ENCODE data around the gene DTD1.

Gene DTD1

GRCh38 chr20:18801516-18801915 lies 213.7 kb downstream of the DTD1 start:
- DNase-seq = no peak

DNA sequence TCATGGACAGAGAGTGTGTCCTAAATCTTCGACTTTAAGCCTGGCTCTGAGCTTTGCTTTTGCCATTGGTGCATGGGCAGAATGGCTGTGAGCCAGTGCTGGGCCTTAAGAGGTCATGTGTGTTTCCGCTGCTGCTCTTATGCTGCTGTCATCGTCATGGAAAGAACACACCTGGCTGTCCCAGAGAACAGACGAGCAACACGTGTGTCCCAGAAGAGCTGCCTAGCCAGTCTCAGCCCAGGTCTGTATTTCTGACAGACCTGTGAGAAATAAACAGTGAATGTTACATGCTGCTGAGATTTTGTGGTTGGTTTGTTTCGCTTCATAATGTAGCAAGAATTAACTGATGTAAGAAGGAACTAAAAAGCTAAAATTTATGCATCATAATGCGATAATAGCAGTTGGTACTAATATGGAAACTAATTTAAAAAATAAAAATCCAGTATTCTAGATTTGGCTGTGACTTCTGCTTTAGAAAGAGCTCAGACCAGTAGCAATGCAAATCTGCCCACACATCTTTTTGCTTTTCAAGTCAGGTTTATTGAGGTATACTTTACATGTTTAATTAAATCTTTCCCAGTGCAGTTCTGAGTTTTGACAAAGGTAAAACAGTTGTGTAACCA lies 214.3 kb downstream of the DTD1 start:
- no peak for DNase-seq

GRCh38 chr20:18805881-18806280 lies 218.0 kb downstream of the DTD1 start:
- no peak for DNase-seq

DNA sequence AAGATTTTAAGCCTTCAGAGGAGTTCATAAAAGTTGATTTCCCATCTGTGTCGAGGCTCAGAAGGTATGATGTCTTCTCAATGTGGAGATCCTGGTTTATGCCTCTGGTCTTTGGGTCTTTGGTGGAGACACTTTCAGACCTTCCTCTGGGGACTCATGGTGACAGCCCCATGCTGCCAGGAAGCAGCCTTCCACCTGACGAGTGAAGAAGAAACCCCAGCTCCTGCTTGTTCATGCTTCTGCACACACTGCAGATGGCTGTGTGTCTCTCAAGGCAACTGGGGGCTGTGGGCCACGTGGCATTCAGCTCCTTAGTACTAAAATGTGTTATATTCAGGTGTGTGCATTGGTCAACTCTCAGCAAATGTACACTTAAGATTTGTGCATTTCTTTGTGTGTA lies 220.9 kb downstream of the DTD1 start:
- no peak for DNase-seq

DNA sequence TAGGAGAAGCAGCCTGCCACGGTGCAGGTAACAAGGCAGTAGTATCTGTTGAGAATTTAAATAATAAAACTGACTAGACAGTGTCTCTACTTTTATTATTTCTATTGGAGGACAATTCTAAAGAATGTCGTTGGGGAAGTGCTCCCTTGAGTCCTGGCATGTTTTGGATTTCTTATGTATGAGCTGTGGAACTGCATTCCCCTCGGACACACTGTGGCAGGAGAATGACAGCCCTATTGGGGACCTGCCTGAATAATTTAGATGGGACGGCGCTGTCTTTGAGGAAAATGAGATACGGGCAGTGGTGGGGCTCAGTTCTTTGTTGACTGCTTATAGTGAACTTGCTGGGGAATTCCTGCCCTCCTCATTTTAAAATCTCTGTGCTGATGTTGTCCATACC lies 223.3 kb downstream of the DTD1 start:
- DNase-seq = no peak

- no peak for DNase-seq
Measured at GRCh38 chr20:18811904-18812303, 224.1 kb downstream of the DTD1 start.

GRCh38 chr20:18813483-18813882 lies 225.6 kb downstream of the DTD1 start, which contains the start of gene SCP2D1:
SCP2D1 (plus strand) TSS chr20:18813783; CDS start chr20:18813816, 33 bp downstream.
- no peak for DNase-seq

- no peak for DNase-seq
Measured at GRCh38 chr20:18815194-18815942, 227.5 kb downstream of the DTD1 start.

Measured in T-helper 2 cell (primary cell).